GM19238 (cell line): Measurements from ENCODE around the gene COLEC12.
"Not testable (repeated sequence)": the region's sequence is repeated elsewhere in the genome, so short reads cannot be mapped to it uniquely, and the experiment has no call there.

Experiments
- DNase-seq: peaks from one replicate; pipeline ENCODE4 v3.0.0; 2011; ENCODE audit warnings: low spot score; ENCODE audit not compliant: insufficient read length

The COLEC12 gene

GRCh38 chr18:326846-327245, 173.7 kb downstream of the COLEC12 start:
- no peak for DNase-seq

- DNase-seq = no peak
Observed at GRCh38 chr18:323253-323622, 177.3 kb downstream of the COLEC12 start.

- DNase-seq = no peak
Observed at GRCh38 chr18:321865-322467, 178.5 kb downstream of the COLEC12 start.

GRCh38 chr18:320155-320554, 180.3 kb downstream of the COLEC12 start:
- no peak for DNase-seq

- DNase-seq = no peak
Observed at GRCh38 chr18:319720-320119, 180.8 kb downstream of the COLEC12 start.

GRCh38 chr18:318791-319291, 181.7 kb downstream of the COLEC12 start:
- no peak for DNase-seq

GRCh38 chr18:317618-318017, 182.9 kb downstream of the COLEC12 start:
- no peak for DNase-seq

- DNase-seq = no peak
Observed at GRCh38 chr18:316393-316792, 184.1 kb downstream of the COLEC12 start.

GRCh38 chr18:313931-314330, 186.6 kb downstream of the COLEC12 start:
- no peak for DNase-seq

- DNase-seq = no peak
Observed at GRCh38 chr18:312415-312814, 188.1 kb downstream of the COLEC12 start.

- no peak for DNase-seq
Observed at GRCh38 chr18:310042-310441, 190.5 kb downstream of the COLEC12 start.

- not testable (repeated sequence) for DNase-seq
Observed at GRCh38 chr18:308086-308485, 192.4 kb downstream of the COLEC12 start.

- no peak for DNase-seq
Observed at GRCh38 chr18:306608-307255, 193.8 kb downstream of the COLEC12 start.

GRCh38 chr18:305003-305501, 195.4 kb downstream of the COLEC12 start:
- DNase-seq = no peak

- no peak for DNase-seq
Observed at GRCh38 chr18:303607-304006, 196.9 kb downstream of the COLEC12 start.

GRCh38 chr18:303011-303410, 197.5 kb downstream of the COLEC12 start:
- no peak for DNase-seq

- DNase-seq = no peak
Observed at GRCh38 chr18:302097-302496, 198.4 kb downstream of the COLEC12 start.

GRCh38 chr18:297936-298335, 202.6 kb downstream of the COLEC12 start:
- DNase-seq = no peak

GRCh38 chr18:295756-296490, 204.6 kb downstream of the COLEC12 start:
- no peak for DNase-seq

- DNase-seq = no peak
Observed at GRCh38 chr18:294566-294965, 205.9 kb downstream of the COLEC12 start.

- no peak for DNase-seq
Observed at GRCh38 chr18:293536-293935, 207.0 kb downstream of the COLEC12 start.

GRCh38 chr18:292271-292670, 208.2 kb downstream of the COLEC12 start:
- no peak for DNase-seq
